ENCODE results near the gene INSYN1.
A peak's percentile ranks its signal among the peaks of the same experiment; 100 is the strongest.
"Not testable (repeated sequence)": the region's sequence is repeated elsewhere in the genome, so short reads cannot be mapped to it uniquely, and the experiment has no call there.

Gene INSYN1

DNA sequence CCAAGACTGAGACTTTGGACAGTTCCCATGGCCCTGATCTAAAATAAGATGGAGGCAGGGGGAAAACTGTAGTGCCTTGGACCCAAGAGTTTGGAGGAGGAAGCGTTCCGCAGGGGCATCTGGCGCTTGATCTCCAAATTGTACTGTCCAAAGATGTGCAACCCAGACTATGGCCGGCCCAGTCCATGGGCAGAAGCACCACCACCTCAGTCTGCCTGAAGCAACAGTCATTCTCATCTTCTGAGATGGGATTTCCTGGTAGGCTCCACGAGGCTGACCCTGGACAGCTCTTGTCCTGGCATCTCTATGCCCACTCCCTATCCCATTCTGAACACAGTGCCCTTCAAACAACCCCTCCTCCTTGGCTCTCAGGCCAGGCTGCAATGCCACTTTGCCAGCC is 3.6 kb downstream of the INSYN1 start:
- no peak for DNase-seq (ENCODE audit: low read depth)

GRCh38 chr15:73748730-73749129 is 4.4 kb downstream of the INSYN1 start:
- no peak for DNase-seq (ENCODE audit: low read depth)

DNA sequence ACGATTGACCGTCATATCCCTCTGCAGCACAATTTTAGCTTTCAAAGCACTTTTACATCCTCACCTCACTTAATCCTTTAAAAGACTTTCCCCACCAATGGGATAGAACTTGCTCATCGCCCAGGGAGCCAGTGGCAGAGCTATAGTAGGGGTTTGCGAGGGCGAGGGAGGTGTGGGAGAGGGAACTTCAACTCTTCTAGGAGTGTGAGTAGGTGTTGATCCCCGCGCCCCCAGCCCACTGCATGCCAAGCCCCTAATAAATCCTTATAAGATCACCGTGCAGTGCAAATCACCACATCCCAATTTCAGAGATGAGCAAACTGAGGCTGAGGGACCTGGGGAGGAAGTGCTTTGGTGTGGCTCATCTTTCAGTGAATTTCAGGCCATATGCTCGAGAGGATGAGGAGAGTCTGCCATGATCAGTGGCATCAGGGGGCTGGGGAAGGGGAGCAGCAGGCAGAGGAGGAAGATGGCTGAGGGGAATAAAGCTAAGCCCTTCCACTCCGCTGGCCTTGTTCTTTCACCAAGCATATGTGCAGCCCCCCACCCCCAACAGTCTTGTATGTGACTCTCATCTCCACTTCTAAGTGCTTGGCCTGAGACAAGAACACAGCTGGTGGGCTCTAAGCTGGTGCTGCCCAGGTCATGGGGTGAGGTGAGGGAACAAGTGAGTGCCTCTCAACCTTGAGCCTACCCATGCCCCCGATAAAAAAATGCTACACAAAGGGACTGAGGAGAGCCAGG is 5.1 kb downstream of the INSYN1 start:
- no peak for DNase-seq (ENCODE audit: low read depth)

DNA sequence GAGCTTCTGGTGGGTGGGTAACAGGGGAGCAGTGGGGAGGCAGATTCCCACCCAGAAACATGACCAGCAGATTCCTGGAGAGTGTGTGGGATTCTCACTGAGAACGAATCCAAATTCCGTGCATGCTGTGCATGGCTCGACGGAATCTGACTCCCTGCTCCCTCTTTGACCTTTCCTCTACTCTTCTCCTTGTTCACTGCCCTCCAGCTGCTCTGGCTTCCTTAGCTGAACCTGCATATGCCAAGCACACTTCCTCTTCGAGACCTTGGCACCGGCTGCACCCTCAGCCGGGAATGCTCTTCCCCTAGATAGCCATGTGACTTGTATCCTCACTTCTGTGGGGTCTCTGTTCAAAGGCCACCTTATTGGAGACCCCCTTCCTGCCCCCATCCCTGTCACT is 6.3 kb downstream of the INSYN1 start:
- DNase-seq (ENCODE audit: low read depth): no peak

- no peak for DNase-seq (ENCODE audit: low read depth)
Measured at GRCh38 chr15:73746261-73746660, 6.9 kb downstream of the INSYN1 start.

DNA sequence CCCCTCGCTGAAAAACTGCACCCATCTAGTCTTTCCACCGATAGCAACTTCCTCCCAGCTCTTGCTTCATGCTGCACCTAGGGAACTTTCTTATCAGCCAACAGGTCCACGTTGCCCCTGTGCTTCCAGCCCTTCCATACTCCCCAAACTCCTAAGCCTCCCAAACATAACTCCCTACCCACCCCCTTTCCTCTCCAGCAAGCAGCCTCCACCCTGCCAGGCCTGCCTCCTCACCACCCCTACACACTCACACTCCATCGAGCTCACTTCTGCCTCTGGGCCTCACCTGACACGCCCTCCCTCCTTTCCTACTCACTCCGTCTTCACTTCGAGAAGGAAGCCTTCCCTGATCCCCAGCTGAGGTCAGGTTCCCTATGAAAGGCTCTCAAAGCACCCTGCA is 8.1 kb downstream of the INSYN1 start:
- DNase-seq (ENCODE audit: low read depth): no peak

DNA sequence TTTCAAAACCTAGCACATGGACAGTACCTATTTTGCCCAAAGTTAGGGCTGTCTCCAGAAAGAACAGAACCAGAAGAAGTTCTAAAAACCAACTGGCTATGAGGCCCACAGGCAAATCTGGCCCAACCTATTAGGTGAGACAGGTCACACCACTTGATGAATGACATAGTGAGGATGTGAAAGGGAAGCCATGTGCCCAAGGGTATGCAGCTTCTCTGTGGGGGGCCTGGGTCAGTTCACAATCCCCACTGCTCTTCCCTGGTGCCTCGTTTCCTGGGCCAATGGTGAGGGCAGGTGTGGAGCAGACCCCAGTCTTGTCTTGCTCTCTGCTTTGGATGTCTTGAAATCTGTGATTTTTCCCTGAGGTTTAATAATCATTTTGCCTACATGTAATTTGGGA is 8.9 kb downstream of the INSYN1 start:
- no peak for DNase-seq (ENCODE audit: low read depth)

- DNase-seq (ENCODE audit: low read depth): peak; percentile 39
Measured at GRCh38 chr15:73741321-73741836, 11.8 kb downstream of the INSYN1 start.

GRCh38 chr15:73740152-73741048 is 12.8 kb downstream of the INSYN1 start:
- no peak for DNase-seq (ENCODE audit: low read depth)

DNA sequence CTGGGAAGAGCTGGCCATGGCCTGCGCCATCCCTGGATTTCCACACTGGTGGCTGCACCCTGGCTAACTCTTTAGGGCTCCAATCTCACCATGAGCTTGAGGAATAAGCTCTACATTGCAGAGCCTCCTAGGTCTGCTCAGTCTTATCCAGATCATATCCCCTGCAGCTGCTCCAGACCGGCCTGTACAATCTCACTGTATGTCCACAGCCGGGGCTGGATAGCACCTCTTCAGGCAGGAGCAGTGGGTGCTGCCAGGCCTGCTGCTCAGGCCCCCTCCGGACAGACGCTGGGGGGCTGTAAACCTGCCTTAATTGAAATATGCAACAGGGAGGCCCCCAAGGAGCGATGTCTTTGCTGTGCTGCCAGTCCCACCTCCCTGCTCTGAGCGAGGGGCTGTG is 15.6 kb downstream of the INSYN1 start:
- DNase-seq (ENCODE audit: low read depth): no peak

- no peak for DNase-seq (ENCODE audit: low read depth)
Measured at GRCh38 chr15:73732930-73733329, 20.2 kb downstream of the INSYN1 start.

DNA sequence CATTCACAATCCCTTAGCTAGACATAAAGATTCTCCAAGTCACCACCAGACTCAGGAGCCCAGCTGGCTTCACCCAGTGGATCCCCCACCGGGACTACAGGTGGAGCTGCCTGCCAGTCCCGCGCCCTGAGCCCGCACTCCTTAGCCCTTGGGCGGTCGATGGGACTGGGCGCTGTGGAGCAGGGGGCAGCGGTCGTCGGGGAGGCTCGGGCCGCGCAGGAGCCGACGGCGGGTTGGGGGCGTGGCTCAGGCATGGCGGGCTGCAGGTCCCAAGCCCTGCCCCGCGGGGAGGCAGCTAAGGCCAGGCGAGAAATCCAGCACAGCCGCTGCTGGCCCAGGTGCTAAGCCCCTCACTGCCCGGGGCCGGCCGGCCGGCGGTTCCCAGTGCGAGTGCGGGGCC is 21.1 kb downstream of the INSYN1 start:
- not testable (repeated sequence) for DNase-seq (ENCODE audit: low read depth)

- DNase-seq (ENCODE audit: low read depth): peak; percentile 58
Measured at GRCh38 chr15:73727330-73727976, 25.7 kb downstream of the INSYN1 start.

DNA sequence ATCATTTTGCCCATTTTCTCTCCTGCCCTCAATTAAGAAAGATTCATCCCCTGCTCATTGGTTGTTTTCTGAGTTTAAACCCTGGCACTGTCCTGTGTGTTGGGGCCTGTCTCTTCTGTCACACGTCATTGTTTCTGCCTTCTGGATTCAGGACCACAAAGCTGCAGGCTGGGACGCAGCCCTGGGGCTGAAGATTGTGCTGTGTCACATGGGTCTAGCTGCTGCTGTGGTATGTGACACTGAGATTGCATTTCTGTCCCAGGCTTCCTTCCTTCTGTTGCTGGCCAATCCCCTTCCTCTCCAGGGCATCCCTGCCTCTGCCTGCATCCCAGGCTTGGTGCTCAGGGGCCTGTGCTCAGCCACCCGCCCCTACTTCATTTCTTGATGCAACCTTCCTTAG is 28.9 kb downstream of the INSYN1 start:
- no peak for DNase-seq (ENCODE audit: low read depth)

GRCh38 chr15:73723191-73723590 is 30.0 kb downstream of the INSYN1 start:
- no peak for DNase-seq (ENCODE audit: low read depth)

GRCh38 chr15:73722425-73722824 is 30.7 kb downstream of the INSYN1 start:
- DNase-seq (ENCODE audit: low read depth): no peak

DNA sequence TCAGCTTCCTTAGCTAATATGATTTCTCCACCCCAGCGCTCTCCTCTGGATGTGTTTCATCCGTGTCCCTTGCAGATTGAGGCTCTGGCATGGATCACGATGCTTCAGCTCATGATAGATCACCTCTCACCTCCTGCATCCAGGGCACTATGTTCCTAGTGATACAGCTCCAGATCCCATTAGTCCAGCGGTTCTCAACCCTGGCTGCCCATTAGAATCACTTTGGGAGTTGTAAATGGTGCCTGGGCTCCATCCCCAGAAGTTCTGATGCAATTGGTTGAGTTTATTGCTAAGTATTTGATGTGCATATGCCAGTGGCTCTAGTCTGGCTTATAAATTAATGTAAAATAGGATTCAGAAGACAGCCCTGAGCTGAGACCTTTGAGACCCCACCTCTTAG is 34.5 kb downstream of the INSYN1 start:
- DNase-seq (ENCODE audit: low read depth): no peak

- no peak for DNase-seq (ENCODE audit: low read depth)
Measured at GRCh38 chr15:73717802-73718201, 35.3 kb downstream of the INSYN1 start.

DNA sequence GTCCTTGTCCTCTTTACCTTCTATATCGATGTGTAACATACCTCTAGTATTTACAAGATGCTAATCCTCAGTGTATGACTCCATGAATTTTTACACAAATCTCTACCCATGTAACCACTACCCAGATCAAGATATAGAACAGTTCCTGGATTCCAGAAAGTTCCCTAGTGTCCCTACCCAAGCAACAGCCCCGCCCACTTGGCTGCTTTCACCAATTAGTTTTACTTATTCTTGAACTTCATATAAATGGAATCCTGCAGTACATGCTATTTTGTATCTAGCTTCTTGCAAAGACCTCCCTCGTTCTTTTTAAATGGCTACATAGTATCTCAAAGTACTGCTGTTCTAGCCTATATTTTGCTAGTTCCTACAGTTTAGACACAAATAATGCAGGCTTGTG is 35.9 kb downstream of the INSYN1 start:
- no peak for DNase-seq (ENCODE audit: low read depth)

- no peak for DNase-seq (ENCODE audit: low read depth)
Measured at GRCh38 chr15:73716417-73716816, 36.7 kb downstream of the INSYN1 start.

GRCh38 chr15:73715417-73715816 is 37.7 kb downstream of the INSYN1 start:
- DNase-seq (ENCODE audit: low read depth): no peak

GRCh38 chr15:73714695-73715301 is 38.4 kb downstream of the INSYN1 start:
- no peak for DNase-seq (ENCODE audit: low read depth)

All from GM04503 (cell line).